H7 (cell line): ENCODE measurements around the gene NCKAP5. TPM values are rescaled to one million over a fixed set of nuclear protein-coding genes. Genes with fewer than 3 reads are reported as not detected.

ENCODE experiments used
- DNase-seq: peaks from one replicate; pipeline ENCODE4 v3.0.0; 2012
- H3K27me3 ChIP-seq: 2 replicates; pipeline ENCODE4 v1.6.0; 2011; ENCODE audit warnings: mild to moderate bottlenecking, low read length; ENCODE audit not compliant: control insufficient read depth, insufficient read depth
- H3K36me3 ChIP-seq: replicated peaks from 2 replicates; pipeline ENCODE4 v1.5.1; 2011; ENCODE audit warnings: low read length; ENCODE audit not compliant: control insufficient read depth, insufficient read depth
- H3K4me3 ChIP-seq: 2 replicates; pipeline ENCODE4 v1.5.1; 2011; ENCODE audit warnings: low read depth, mild to moderate bottlenecking, control low read depth, low read length, moderate library complexity; ENCODE audit not compliant: insufficient read depth
- total RNA-seq: library from RNA; depleted of rRNA; stranded (reverse); fragments of >200 nt; shearing (Covaris generic); gene quantifications from 2 replicates; pipeline ENCODE4 v1.2.3, GENCODE V29; 2014

NCKAP5 gene
- total RNA-seq, 1 experiment from 2014 or later = 0.55 TPM

DNA sequence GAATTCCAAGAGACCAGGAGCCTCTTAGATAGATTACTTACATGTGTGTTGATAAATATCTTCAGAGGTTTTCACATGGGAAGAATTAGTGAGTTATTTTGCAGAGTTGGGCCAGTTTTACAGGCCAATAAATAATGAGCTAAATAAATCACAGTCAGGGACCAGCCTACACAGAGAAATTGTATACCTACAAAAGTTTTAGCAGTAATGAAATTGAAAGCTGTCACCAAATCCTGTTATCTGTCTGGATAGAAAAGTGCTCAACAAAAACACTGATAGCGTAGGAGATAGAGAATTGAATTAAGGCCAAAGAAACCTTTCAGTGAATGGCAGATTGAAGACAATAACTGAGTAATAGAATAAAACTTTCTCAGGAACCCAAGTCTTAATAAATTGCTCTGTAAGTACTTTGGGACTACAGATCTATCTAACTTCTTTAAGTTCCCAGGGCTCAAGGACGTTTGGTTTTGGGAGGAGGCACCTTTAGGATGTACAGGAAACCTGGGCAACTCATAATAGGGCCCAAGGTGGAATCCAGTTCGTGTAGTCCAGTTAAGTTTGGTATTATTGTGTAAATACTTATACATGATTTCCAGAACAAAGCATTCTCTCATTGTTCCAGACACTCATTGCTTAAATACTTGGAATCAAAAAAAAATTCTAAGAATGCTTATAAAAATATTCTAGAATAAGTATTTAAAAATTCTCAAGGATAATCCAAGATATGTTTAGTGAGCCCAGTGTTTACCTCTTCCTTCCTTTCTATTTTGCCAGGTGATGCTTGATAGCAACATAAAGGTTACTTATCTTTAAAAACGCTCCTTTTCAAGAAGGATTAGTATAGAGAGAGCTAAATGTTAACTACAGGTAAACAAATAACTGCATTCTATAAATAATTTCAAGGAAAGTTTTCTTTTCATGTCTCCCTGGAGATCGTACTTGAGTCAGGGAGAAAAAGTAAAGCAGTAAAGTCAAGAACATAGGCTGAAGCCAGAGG, 134.5 kb downstream of the NCKAP5 start:
- no peaks in the 10 kb centered on the region for H3K36me3 ChIP-seq
- H3K27me3 ChIP-seq = no peaks in the 10 kb centered on the region
- DNase-seq = no peak
- no peak overlapping the region for H3K4me3 ChIP-seq

DNA sequence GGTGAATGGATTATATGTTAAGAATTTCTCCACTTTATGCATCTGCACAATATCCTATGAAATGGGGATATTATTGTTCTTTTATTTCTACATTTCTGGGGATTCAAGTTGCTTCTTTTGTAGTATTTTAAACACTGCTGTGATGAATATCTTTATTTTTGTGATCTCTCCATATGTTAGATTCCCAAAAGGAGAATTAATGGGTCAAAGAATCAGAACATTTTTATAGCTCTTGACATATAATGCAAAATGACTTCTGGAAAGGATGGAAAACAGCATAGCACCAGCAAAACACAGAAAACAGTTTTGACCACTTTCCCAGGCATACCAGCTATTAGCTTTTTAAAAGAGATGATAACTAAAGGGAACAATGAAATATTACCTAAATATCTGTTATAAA, 135.5 kb downstream of the NCKAP5 start:
- no peaks in the 10 kb centered on the region for H3K36me3 ChIP-seq
- H3K4me3 ChIP-seq = no peak overlapping the region
- no peaks in the 10 kb centered on the region for H3K27me3 ChIP-seq
- no peak for DNase-seq

- no peak overlapping the region for H3K4me3 ChIP-seq
- H3K36me3 ChIP-seq = no peaks in the 10 kb centered on the region
- no peak for DNase-seq
- H3K27me3 ChIP-seq = no peaks in the 10 kb centered on the region
Measured at GRCh38 chr2:133431289-133431688, 137.0 kb downstream of the NCKAP5 start.

DNA sequence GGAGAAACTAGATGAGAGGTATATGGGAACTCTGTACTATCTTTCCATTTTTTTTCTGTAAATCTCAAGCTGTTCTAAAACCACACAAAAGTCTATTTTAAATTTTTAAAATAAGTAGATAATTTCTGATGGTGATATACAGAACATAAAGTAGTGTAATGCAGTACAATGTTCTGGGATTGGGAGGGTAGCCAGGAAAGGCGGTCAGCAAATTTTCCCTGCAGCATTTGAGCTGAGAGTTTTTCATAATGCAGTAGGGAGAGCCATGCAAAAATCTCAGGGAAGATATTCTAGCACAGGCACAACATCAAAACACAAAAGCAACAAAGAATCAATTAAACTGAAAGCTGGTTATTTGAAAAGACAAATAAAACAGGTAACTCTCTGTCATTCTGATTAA, 141.5 kb downstream of the NCKAP5 start:
- no peak for DNase-seq
- Histone ChIP-seq H3K4me3 (no peak overlapping the region), H3K36me3 (no peaks in the 10 kb centered on the region), H3K27me3 (no peaks in the 10 kb centered on the region)

DNA sequence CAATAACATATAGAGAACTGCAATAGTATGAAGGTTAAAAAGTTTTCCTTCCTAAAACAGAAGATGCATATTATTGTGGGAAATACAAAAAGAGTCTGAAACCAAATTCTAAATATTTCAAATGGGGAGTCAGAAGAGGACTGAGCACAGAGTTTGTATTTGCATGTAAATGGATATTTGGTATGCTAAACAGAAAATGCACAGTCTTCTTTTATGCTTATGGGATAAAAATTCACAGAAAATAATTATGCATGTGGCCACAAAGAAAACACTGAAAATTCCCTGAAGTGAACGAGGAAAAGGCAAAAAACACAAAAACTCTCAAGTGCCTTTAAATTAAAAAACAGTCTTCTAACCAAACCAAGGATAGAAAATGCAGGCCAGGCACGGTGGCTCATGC, 142.7 kb downstream of the NCKAP5 start:
- Histone ChIP-seq H3K36me3 (no peaks in the 10 kb centered on the region), H3K4me3 (no peak overlapping the region), H3K27me3 (no peaks in the 10 kb centered on the region)
- no peak for DNase-seq

DNA sequence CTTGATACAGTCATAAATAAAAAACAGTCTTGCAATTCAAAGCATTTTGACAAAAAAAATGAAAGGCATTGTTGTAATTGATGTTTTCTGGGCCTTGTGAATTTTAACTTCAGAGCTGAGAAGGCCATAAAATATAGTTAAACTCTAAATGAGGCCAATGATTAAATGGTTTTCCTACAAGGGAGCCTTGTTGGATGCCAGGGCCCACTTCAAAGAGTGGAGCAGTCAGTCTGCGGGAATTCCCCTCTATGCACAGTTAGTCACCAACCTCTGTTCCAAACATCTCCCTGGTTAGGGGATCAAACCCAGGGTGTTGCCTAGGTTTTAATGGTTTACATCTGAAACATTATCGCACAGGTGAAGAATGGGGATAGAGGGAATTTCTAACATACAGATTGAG, 143.4 kb downstream of the NCKAP5 start:
- Histone ChIP-seq H3K4me3 (no peak overlapping the region), H3K36me3 (no peaks in the 10 kb centered on the region), H3K27me3 (no peaks in the 10 kb centered on the region)
- no peak for DNase-seq

DNA sequence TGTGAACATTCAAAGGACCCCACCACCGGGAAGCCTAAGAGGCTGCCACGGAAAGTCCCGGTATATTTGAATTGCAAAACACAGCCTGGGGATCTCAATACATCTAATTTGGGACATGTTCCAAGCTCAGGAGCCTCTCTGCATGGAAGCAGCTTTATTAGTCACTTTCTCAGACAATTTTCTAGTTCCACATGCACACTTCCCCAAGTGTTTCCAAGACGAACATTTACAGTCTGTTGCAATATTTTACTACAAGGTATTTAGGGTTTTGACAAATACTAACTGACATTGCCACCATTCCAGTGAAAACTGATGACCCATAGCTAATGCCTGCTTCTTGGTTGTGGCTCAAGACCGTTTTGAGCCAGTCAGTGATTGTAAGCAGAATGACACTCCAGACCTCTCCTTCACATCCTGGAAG, 145.3 kb downstream of the NCKAP5 start:
- DNase-seq = no peak
- Histone ChIP-seq H3K27me3 (no peaks in the 10 kb centered on the region), H3K4me3 (no peak overlapping the region), H3K36me3 (no peaks in the 10 kb centered on the region)

GRCh38 chr2:133421516-133422324, 146.5 kb downstream of the NCKAP5 start:
- Histone ChIP-seq H3K4me3 (no peak overlapping the region), H3K36me3 (no peaks in the 10 kb centered on the region), H3K27me3 (no peaks in the 10 kb centered on the region)
- no peak for DNase-seq

DNA sequence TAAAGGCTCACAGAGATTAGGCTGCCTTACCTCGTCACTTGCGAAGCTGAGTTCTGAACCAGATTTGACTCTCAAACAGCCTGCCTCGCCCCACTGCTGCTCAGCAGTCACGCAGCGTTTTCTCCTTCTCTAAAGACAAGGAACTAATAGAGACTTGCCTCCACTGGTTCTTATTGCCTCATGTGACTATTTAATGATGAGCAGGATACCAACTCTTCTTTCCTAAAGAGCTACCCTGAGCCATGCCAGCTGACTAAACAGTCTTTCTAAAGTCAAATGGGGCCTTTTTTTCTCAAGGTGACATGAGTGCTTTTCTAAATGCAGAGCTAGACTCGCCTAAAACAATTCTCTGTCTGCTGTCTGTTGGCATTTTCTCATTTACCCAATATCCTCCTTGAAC, 147.5 kb downstream of the NCKAP5 start:
- no peaks in the 10 kb centered on the region for H3K36me3 ChIP-seq
- H3K27me3 ChIP-seq = no peaks in the 10 kb centered on the region
- no peak overlapping the region for H3K4me3 ChIP-seq
- no peak for DNase-seq

DNA sequence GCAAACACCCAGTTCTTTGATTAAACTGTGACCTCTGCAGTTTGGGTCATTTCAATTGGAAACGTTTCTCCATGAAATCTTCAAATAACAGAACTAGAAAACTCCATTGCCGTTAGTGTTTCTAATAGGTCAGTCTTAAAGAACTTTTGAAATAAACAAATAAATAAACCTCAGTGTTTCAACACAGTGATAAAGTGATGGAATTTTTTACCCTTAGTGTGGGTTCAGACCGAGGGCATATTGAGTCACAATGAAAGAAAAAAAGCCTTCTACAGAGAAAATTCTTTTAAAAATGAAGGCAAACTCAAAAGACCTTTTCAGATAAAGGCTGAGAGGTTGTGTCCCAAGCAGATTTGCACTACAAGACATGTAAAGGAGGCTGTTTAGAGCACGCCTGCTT, 149.6 kb downstream of the NCKAP5 start:
- Histone ChIP-seq H3K27me3 (no peaks in the 10 kb centered on the region), H3K36me3 (no peaks in the 10 kb centered on the region), H3K4me3 (no peak overlapping the region)
- DNase-seq = no peak

DNA sequence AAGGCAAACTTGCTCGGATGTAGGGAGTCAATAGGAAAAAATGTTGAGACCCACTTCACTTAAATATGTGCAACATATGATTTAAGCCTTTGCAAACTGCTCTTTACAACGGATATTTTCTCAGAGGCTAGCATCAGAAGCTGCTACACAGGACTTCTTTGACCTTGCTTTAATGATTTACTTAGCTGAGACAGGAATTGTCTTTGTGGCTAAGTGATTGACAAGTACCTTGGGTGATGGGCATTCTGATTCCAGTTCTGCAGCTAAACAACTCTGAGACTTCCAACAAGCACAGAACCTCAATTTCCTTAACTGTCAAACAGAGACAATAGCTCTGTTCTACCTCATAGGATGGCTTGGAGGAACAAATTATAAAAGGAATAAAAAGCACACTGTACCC, 150.2 kb downstream of the NCKAP5 start:
- Histone ChIP-seq H3K4me3 (no peak overlapping the region), H3K36me3 (no peaks in the 10 kb centered on the region), H3K27me3 (no peaks in the 10 kb centered on the region)
- no peak for DNase-seq

DNA sequence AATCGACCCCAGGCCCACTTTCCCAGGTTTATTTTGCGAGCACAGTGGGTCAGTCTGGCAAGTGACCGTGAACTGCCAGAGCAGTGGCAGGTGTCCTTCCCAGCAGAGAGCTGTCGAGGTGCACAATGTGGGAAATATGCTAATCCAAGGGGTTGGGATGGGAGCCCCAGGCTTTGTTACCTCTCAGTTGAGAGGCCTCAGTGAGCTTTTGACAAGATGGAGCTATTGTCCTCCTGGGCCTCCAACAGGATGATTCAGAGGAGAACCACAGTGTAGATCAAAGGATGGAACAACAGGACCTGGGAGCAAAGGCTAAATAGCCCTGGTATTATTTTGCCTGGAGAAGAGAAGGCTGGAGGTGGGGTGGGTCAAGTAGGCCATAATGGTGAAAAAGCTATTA, 150.8 kb downstream of the NCKAP5 start:
- Histone ChIP-seq H3K27me3 (no peaks in the 10 kb centered on the region), H3K36me3 (no peaks in the 10 kb centered on the region), H3K4me3 (no peak overlapping the region)
- no peak for DNase-seq

- Histone ChIP-seq H3K36me3 (no peaks in the 10 kb centered on the region), H3K4me3 (no peak overlapping the region), H3K27me3 (no peaks in the 10 kb centered on the region)
- DNase-seq = no peak
Measured at GRCh38 chr2:133416736-133417135, 151.5 kb downstream of the NCKAP5 start.

- no peaks in the 10 kb centered on the region for H3K36me3 ChIP-seq
- no peaks in the 10 kb centered on the region for H3K27me3 ChIP-seq
- no peak for DNase-seq
- no peak overlapping the region for H3K4me3 ChIP-seq
Measured at GRCh38 chr2:133416146-133416545, 152.1 kb downstream of the NCKAP5 start.
